NK-92 (cell line): ENCODE data around the gene ANLN.

Source experiments
- DNase-seq: peaks from one replicate; lab custom pipeline; 2025; ENCODE audit not compliant: unreplicated experiment; lab: John Stamatoyannopoulos, UW

Gene ANLN

GRCh38 chr7:36407636-36408550, 18.2 kb downstream of the ANLN start:
- DNase-seq, result no peak

GRCh38 chr7:36408589-36408988, 18.9 kb downstream of the ANLN start:
- DNase-seq, result no peak

GRCh38 chr7:36409180-36409579, 19.5 kb downstream of the ANLN start:
- DNase-seq, result no peak

- DNase-seq, result no peak
Observed at GRCh38 chr7:36415144-36415543, 25.5 kb downstream of the ANLN start.

- no peak for DNase-seq
Observed at GRCh38 chr7:36416251-36416650, 26.6 kb downstream of the ANLN start.

GRCh38 chr7:36420307-36420706, 30.6 kb downstream of the ANLN start:
- DNase-seq, result no peak

- no peak for DNase-seq
Observed at GRCh38 chr7:36422072-36422471, 32.4 kb downstream of the ANLN start.

GRCh38 chr7:36423633-36424032, 34.0 kb downstream of the ANLN start:
- no peak for DNase-seq

GRCh38 chr7:36430186-36430585, 40.5 kb downstream of the ANLN start:
- DNase-seq, result no peak

- DNase-seq, result no peak
Observed at GRCh38 chr7:36430881-36431280, 41.2 kb downstream of the ANLN start.

GRCh38 chr7:36438211-36438610, 48.5 kb downstream of the ANLN start:
- DNase-seq, result no peak

GRCh38 chr7:36439624-36440023, 50.0 kb downstream of the ANLN start:
- no peak for DNase-seq

- no peak for DNase-seq
Observed at GRCh38 chr7:36440880-36441279, 51.2 kb downstream of the ANLN start.

GRCh38 chr7:36441344-36442022, 51.8 kb downstream of the ANLN start:
- DNase-seq, result no peak

- no peak for DNase-seq
Observed at GRCh38 chr7:36448781-36449379, 59.2 kb downstream of the ANLN start.

GRCh38 chr7:36449685-36450084, 60.0 kb downstream of the ANLN start:
- no peak for DNase-seq

GRCh38 chr7:36453769-36454168, 64.1 kb downstream of the ANLN start:
- DNase-seq, result no peak

GRCh38 chr7:36455646-36456045, 66.0 kb downstream of the ANLN start:
- DNase-seq, result no peak

- no peak for DNase-seq
Observed at GRCh38 chr7:36456138-36456537, 66.5 kb downstream of the ANLN start.

GRCh38 chr7:36456548-36456947, 66.9 kb downstream of the ANLN start:
- DNase-seq, result no peak

GRCh38 chr7:36459236-36459960, 69.7 kb downstream of the ANLN start:
- no peak for DNase-seq
